Transverse colon (tissue), 3 donors: Measurements from ENCODE around the gene PLD3.

Source experiments
- POLR2A ChIP-seq: fragments of 450-650 bp; IDR thresholded peaks from one replicate; pipeline ENCODE4 v1.6.1; 2016; ENCODE audit warnings: antibody characterized with exemption, mild to moderate bottlenecking, moderate library complexity
- TF ChIP-seq, protein P1 (sequence below), 5 experiments: fragments of 200-600 bp in 3 of 5; fragments of 450-650 bp in 2 of 5; sonication (generic) in 3 of 5; IDR thresholded peaks; 1 replicate in 2 of 5; 2 replicates in 3 of 5; pipeline ENCODE4 v1.5.1; 2016 to 2017; ENCODE audit warnings: antibody characterized with exemption in 5 of 5, inconsistent platforms in 3 of 5, mild to moderate bottlenecking in 2 of 5, moderate library complexity in 1 of 5

DNA sequence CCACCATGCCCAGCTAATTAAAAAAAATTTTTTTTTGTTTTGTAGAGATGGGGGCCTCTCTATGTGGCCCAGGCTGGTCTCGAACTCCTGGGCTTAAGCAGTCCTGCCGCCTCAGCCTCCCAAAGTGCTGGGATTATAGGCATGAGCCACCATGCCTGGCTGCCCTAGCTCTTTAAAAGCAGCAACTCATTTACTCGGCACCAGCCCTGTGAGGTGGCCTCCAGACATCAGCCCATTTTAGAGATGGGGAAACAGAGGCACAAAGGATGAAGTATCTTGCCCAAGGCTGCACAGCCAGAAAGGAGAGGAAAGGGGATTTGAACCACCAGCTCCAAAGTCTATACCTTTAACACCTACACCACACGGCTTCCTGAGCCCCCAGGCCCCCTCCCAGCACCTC, 64.4 kb downstream of the PLD3 start:
- no peak for TF ChIP-seq POLR2A
- TF ChIP-seq, protein P1, sequence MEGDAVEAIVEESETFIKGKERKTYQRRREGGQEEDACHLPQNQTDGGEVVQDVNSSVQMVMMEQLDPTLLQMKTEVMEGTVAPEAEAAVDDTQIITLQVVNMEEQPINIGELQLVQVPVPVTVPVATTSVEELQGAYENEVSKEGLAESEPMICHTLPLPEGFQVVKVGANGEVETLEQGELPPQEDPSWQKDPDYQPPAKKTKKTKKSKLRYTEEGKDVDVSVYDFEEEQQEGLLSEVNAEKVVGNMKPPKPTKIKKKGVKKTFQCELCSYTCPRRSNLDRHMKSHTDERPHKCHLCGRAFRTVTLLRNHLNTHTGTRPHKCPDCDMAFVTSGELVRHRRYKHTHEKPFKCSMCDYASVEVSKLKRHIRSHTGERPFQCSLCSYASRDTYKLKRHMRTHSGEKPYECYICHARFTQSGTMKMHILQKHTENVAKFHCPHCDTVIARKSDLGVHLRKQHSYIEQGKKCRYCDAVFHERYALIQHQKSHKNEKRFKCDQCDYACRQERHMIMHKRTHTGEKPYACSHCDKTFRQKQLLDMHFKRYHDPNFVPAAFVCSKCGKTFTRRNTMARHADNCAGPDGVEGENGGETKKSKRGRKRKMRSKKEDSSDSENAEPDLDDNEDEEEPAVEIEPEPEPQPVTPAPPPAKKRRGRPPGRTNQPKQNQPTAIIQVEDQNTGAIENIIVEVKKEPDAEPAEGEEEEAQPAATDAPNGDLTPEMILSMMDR (IDR thresholded peaks at IDR 0.05) = no peak
